Endothelial cell (in vitro differentiated cells): Measurements from ENCODE around the gene MINAR1. TPM values are rescaled to one million over a fixed set of nuclear protein-coding genes. Genes with fewer than 3 reads are reported as not detected.

ENCODE experiments used
- DNase-seq: peaks from one replicate; pipeline ENCODE4 v3.0.0; 2021; ENCODE audit warnings: low spot score
- H3K27ac Mint-ChIP-seq: one replicate; pipeline ENCODE4 v1.8.0; 2021; ENCODE audit warnings: mixed read lengths, inconsistent platforms; ENCODE audit not compliant: unreplicated experiment
- H3K27me3 Mint-ChIP-seq: one replicate; pipeline ENCODE4 v1.8.0; 2021; ENCODE audit warnings: mild to moderate bottlenecking, moderate library complexity, mixed read lengths, inconsistent platforms; ENCODE audit not compliant: unreplicated experiment
- H3K36me3 Mint-ChIP-seq: one replicate; pipeline ENCODE4 v1.8.0; 2021; ENCODE audit warnings: mild to moderate bottlenecking, low read depth, mixed read lengths, inconsistent platforms; ENCODE audit not compliant: unreplicated experiment
- H3K4me1 Mint-ChIP-seq: one replicate; pipeline ENCODE4 v1.8.0; 2021; ENCODE audit warnings: mild to moderate bottlenecking, mixed read lengths, inconsistent platforms; ENCODE audit not compliant: unreplicated experiment
- H3K4me3 Mint-ChIP-seq: one replicate; pipeline ENCODE4 v1.8.0; 2021; ENCODE audit warnings: mild to moderate bottlenecking, mixed read lengths, inconsistent platforms; ENCODE audit not compliant: unreplicated experiment
- H3K9me3 Mint-ChIP-seq: one replicate; pipeline ENCODE4 v1.8.0; 2021; ENCODE audit warnings: mixed read lengths, inconsistent platforms; ENCODE audit not compliant: unreplicated experiment
- total RNA-seq: library from RNA; stranded (reverse); fragmentation: NEBNext Ultra II Directional; extraction: Animal tissue kit (Norgen Biotek cat#: 25700); gene quantifications from one replicate; pipeline ENCODE4 v1.2.1, GENCODE V29; 2021; ENCODE audit not compliant: unreplicated experiment
- TF ChIP-seq, protein P1 (sequence below): fragments of 200-600 bp; sonication (generic); IDR thresholded peaks from one replicate; pipeline ENCODE4 v1.5.0; 2021; ENCODE audit warnings: antibody characterized with exemption; ENCODE audit not compliant: unreplicated experiment

The MINAR1 gene
- total RNA-seq, 1 donor from 2014 or later, result 5.3 TPM

GRCh38 chr15:79447060-79447459 lies 14.9 kb downstream of the MINAR1 start:
- Mint-ChIP-seq H3K9me3 (no peaks in the 10 kb centered on the region), H3K4me1 (no peaks in the 10 kb centered on the region), H3K27me3 (peaks cover 2% of the 10 kb centered on the region), H3K27ac (no peak overlapping the region), H3K36me3 (no peaks in the 10 kb centered on the region), H3K4me3 (no peak overlapping the region)
- TF ChIP-seq, protein P1, sequence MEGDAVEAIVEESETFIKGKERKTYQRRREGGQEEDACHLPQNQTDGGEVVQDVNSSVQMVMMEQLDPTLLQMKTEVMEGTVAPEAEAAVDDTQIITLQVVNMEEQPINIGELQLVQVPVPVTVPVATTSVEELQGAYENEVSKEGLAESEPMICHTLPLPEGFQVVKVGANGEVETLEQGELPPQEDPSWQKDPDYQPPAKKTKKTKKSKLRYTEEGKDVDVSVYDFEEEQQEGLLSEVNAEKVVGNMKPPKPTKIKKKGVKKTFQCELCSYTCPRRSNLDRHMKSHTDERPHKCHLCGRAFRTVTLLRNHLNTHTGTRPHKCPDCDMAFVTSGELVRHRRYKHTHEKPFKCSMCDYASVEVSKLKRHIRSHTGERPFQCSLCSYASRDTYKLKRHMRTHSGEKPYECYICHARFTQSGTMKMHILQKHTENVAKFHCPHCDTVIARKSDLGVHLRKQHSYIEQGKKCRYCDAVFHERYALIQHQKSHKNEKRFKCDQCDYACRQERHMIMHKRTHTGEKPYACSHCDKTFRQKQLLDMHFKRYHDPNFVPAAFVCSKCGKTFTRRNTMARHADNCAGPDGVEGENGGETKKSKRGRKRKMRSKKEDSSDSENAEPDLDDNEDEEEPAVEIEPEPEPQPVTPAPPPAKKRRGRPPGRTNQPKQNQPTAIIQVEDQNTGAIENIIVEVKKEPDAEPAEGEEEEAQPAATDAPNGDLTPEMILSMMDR, result no peak
- DNase-seq, result no peak

DNA sequence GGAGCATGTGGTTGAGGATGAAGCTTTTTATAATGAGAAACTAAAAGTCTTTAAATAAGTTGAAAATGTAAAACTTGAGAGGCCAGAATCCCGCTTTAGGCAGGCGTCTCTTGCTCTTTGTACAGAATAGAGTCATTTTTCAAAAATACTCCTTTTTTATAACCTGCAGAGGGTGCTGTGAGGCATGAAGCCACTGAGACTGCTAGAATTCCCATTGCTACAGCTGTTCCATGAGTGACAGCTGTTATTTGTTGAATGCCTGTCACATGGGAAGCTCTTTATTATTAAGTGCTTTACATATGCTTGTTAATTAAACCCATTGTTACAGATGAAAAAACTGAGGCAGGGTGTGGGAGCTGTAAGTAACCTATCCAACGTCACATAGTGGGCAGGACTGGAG lies 18.5 kb downstream of the MINAR1 start:
- Mint-ChIP-seq H3K27ac (no peak overlapping the region), H3K4me1 (peaks cover 6% of the 10 kb centered on the region), H3K36me3 (no peaks in the 10 kb centered on the region), H3K27me3 (peaks cover 2% of the 10 kb centered on the region), H3K9me3 (no peaks in the 10 kb centered on the region), H3K4me3 (no peak overlapping the region)
- TF ChIP-seq, protein P1, result peak; percentile 21
- DNase-seq, result no peak

- TF ChIP-seq, protein P1, result no peak
- no peaks in the 10 kb centered on the region for H3K9me3 Mint-ChIP-seq
- no peak overlapping the region for H3K4me3 Mint-ChIP-seq
- H3K4me1 Mint-ChIP-seq, result peaks cover 6% of the 10 kb centered on the region
- H3K27me3 Mint-ChIP-seq, result peaks cover 2% of the 10 kb centered on the region
- no peak for DNase-seq
- no peaks in the 10 kb centered on the region for H3K36me3 Mint-ChIP-seq
- H3K27ac Mint-ChIP-seq, result no peak overlapping the region
Observed at GRCh38 chr15:79451361-79451999, 19.3 kb downstream of the MINAR1 start.

DNA sequence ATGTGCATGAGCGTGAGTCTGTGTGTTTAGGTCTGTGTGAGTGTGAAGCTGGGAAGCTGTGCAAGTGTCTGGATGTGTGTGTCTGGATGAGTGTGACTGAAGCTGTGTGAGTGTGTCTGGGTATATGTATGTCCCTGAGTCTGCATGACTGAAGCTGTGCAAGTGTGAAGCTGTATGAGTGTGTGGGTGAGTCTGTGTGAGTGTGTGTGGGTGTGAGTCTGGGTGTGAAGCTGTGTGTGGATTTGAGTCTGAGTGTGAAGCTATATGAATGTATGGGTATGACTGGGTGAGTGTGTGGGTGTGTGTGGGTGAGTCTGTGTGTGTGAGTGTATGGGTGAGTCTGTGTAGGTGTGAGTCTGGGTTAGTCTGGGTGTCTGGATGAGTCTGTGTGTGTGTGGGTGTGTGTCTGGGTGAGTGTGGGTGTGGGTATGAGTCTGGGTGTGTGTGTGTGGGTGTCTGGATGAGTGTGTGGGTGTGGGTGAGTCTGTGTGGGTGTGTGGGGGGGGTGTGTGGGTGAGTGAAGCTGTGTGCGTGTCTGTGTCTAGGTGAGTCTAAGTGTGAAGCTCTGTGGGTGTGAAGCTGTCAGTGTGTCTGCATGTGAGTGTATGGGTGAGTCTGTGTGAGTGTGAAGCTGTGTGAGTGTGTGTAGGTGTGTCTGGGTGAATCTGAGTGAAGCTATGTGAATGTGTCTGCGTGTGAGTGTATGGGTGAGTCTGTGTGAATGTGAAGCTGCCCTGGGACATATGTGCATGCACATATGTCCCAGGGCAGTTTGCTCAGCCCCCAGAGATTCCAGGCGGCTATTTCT lies 20.3 kb downstream of the MINAR1 start:
- Mint-ChIP-seq H3K4me3 (no peak overlapping the region), H3K4me1 (peaks cover 6% of the 10 kb centered on the region), H3K9me3 (no peaks in the 10 kb centered on the region), H3K27me3 (peaks cover 2% of the 10 kb centered on the region), H3K27ac (no peak overlapping the region), H3K36me3 (no peaks in the 10 kb centered on the region)
- DNase-seq, result no peak
- TF ChIP-seq, protein P1, result no peak

DNA sequence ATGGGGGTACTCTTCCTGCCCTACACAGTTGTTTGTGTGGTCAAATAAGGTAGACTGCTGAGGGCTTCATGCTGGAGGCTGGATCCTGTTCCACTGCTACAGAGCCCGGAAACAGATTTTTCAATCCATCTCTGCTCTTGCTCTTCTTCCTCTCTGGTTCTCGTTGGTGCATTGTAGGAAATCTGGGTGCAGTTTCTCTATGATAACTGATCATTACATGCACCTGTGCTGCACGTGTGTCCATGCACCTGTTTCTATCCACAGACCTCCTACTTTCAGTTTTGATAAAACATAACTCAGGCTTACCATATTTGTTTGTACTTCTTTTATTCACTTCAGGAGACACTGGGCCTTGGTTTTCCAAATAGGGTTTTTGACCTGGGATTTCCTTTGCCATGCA lies 21.3 kb downstream of the MINAR1 start:
- H3K36me3 Mint-ChIP-seq, result peaks cover 3% of the 10 kb centered on the region
- H3K4me1 Mint-ChIP-seq, result peaks cover 6% of the 10 kb centered on the region
- H3K27me3 Mint-ChIP-seq, result peaks cover 2% of the 10 kb centered on the region
- H3K27ac Mint-ChIP-seq, result no peak overlapping the region
- DNase-seq, result no peak
- no peak overlapping the region for H3K4me3 Mint-ChIP-seq
- no peaks in the 10 kb centered on the region for H3K9me3 Mint-ChIP-seq
- TF ChIP-seq, protein P1, result no peak
